Activated CD4-positive, CD25-positive, alpha-beta regulatory T cell (primary cell): Measurements from ENCODE around the gene LFNG.

Experiments used
- DNase-seq, 4 experiments: peaks; one replicate each; lab custom pipeline; 2025; lab: John Stamatoyannopoulos, UW

LFNG gene

GRCh38 chr7:2570021-2570420 is 50.4 kb downstream of the LFNG start:
- no peak for DNase-seq

- no peak for DNase-seq
Observed at GRCh38 chr7:2571409-2571808, 51.8 kb downstream of the LFNG start.

GRCh38 chr7:2572101-2572842 is 52.7 kb downstream of the LFNG start:
- no peak for DNase-seq

GRCh38 chr7:2573761-2574160 is 54.2 kb downstream of the LFNG start:
- DNase-seq = no peak

- no peak for DNase-seq
Observed at GRCh38 chr7:2575046-2575732, 55.6 kb downstream of the LFNG start.

- DNase-seq = no peak
Observed at GRCh38 chr7:2575733-2576340, 56.3 kb downstream of the LFNG start.

GRCh38 chr7:2576742-2577491 is 57.3 kb downstream of the LFNG start:
- no peak for DNase-seq
